ENCODE data around the gene EMP1.

EMP1 gene

GRCh38 chr12:13227191-13227590 is 30.7 kb downstream of the EMP1 start:
- TF ChIP-seq POU2F2 (IDR thresholded peaks at IDR 0.05; ENCODE audit: low read depth, low read length) (no peak), POLR2AphosphoS5 (IDR thresholded peaks at IDR 0.05; ENCODE audit: low read depth, low read length) (no peak), PAX5 (IDR thresholded peaks at IDR 0.05; ENCODE audit: insufficient read depth, low read length, severe bottlenecking) (no peak), SPI1 (IDR thresholded peaks at IDR 0.05; ENCODE audit: low read depth, low read length) (no peak), POLR2A (IDR thresholded peaks at IDR 0.05; ENCODE audit: low read depth, low read length) (no peak), TAF1 (IDR thresholded peaks at IDR 0.05; ENCODE audit: low read depth, low read length) (no peak)
- DNase-seq (ENCODE audit: insufficient read length, low spot score) = no peak
- no peak for FAIRE-seq

- TF ChIP-seq TAF1 (IDR thresholded peaks at IDR 0.05; ENCODE audit: low read depth, low read length) (no peak), SPI1 (IDR thresholded peaks at IDR 0.05; ENCODE audit: low read depth, low read length) (no peak), POLR2A (IDR thresholded peaks at IDR 0.05; ENCODE audit: low read depth, low read length) (no peak), POU2F2 (IDR thresholded peaks at IDR 0.05; ENCODE audit: low read depth, low read length) (no peak), PAX5 (IDR thresholded peaks at IDR 0.05; ENCODE audit: insufficient read depth, low read length, severe bottlenecking) (no peak), POLR2AphosphoS5 (IDR thresholded peaks at IDR 0.05; ENCODE audit: low read depth, low read length) (no peak)
- FAIRE-seq (no peak), DNase-seq (ENCODE audit: insufficient read length, low spot score) (no peak)
These were observed 32.1 kb downstream of the EMP1 start for GRCh38 chr12:13228579-13228978.

- FAIRE-seq (no peak), DNase-seq (ENCODE audit: insufficient read length, low spot score) (no peak)
- TF ChIP-seq POU2F2 (IDR thresholded peaks at IDR 0.05; ENCODE audit: low read depth, low read length) (no peak), POLR2A (IDR thresholded peaks at IDR 0.05; ENCODE audit: low read depth, low read length) (no peak), PAX5 (IDR thresholded peaks at IDR 0.05; ENCODE audit: insufficient read depth, low read length, severe bottlenecking) (no peak), SPI1 (IDR thresholded peaks at IDR 0.05; ENCODE audit: low read depth, low read length) (no peak), TAF1 (IDR thresholded peaks at IDR 0.05; ENCODE audit: low read depth, low read length) (no peak), POLR2AphosphoS5 (IDR thresholded peaks at IDR 0.05; ENCODE audit: low read depth, low read length) (no peak)
These were observed 33.0 kb downstream of the EMP1 start for GRCh38 chr12:13229504-13229903.

- FAIRE-seq = no peak
- no peak for TF ChIP-seq POU2F2 (IDR thresholded peaks at IDR 0.05; ENCODE audit: low read depth, low read length)
- TF ChIP-seq SPI1 (IDR thresholded peaks at IDR 0.05; ENCODE audit: low read depth, low read length) = no peak
- TF ChIP-seq POLR2A (IDR thresholded peaks at IDR 0.05; ENCODE audit: low read depth, low read length) = no peak
- no peak for TF ChIP-seq TAF1 (IDR thresholded peaks at IDR 0.05; ENCODE audit: low read depth, low read length)
- TF ChIP-seq PAX5 (IDR thresholded peaks at IDR 0.05; ENCODE audit: insufficient read depth, low read length, severe bottlenecking) = no peak
- no peak for TF ChIP-seq POLR2AphosphoS5 (IDR thresholded peaks at IDR 0.05; ENCODE audit: low read depth, low read length)
- DNase-seq (ENCODE audit: insufficient read length, low spot score) = no peak
These were observed 34.0 kb downstream of the EMP1 start for GRCh38 chr12:13230500-13230899.

GRCh38 chr12:13233830-13234641 is 37.5 kb downstream of the EMP1 start:
- no peak for TF ChIP-seq PAX5 (IDR thresholded peaks at IDR 0.05; ENCODE audit: insufficient read depth, low read length, severe bottlenecking)
- TF ChIP-seq POLR2A (IDR thresholded peaks at IDR 0.05; ENCODE audit: low read depth, low read length) = no peak
- no peak for TF ChIP-seq POLR2AphosphoS5 (IDR thresholded peaks at IDR 0.05; ENCODE audit: low read depth, low read length)
- no peak for TF ChIP-seq SPI1 (IDR thresholded peaks at IDR 0.05; ENCODE audit: low read depth, low read length)
- no peak for DNase-seq (ENCODE audit: insufficient read length, low spot score)
- FAIRE-seq = no peak

- TF ChIP-seq PAX5 (IDR thresholded peaks at IDR 0.05; ENCODE audit: insufficient read depth, low read length, severe bottlenecking) (no peak), POLR2A (IDR thresholded peaks at IDR 0.05; ENCODE audit: low read depth, low read length) (no peak), POU2F2 (IDR thresholded peaks at IDR 0.05; ENCODE audit: low read depth, low read length) (no peak), SPI1 (IDR thresholded peaks at IDR 0.05; ENCODE audit: low read depth, low read length) (no peak)
- no peak for DNase-seq (ENCODE audit: insufficient read length, low spot score)
- no peak for FAIRE-seq
These were observed 41.7 kb downstream of the EMP1 start for GRCh38 chr12:13238204-13238603.

GRCh38 chr12:13241833-13242488 is 45.4 kb downstream of the EMP1 start:
- DNase-seq (ENCODE audit: insufficient read length, low spot score) (no peak), FAIRE-seq (no peak)
- TF ChIP-seq PAX5 (IDR thresholded peaks at IDR 0.05; ENCODE audit: insufficient read depth, low read length, severe bottlenecking) (no peak), POU2F2 (IDR thresholded peaks at IDR 0.05; ENCODE audit: low read depth, low read length) (no peak), POLR2AphosphoS5 (IDR thresholded peaks at IDR 0.05; ENCODE audit: low read depth, low read length) (no peak), POLR2A (IDR thresholded peaks at IDR 0.05; ENCODE audit: low read depth, low read length) (no peak), SPI1 (IDR thresholded peaks at IDR 0.05; ENCODE audit: low read depth, low read length) (no peak), TAF1 (IDR thresholded peaks at IDR 0.05; ENCODE audit: low read depth, low read length) (no peak)

- TF ChIP-seq POLR2AphosphoS5 (IDR thresholded peaks at IDR 0.05; ENCODE audit: low read depth, low read length) (no peak), PAX5 (IDR thresholded peaks at IDR 0.05; ENCODE audit: insufficient read depth, low read length, severe bottlenecking) (no peak), SPI1 (IDR thresholded peaks at IDR 0.05; ENCODE audit: low read depth, low read length) (no peak), TAF1 (IDR thresholded peaks at IDR 0.05; ENCODE audit: low read depth, low read length) (no peak)
- DNase-seq (ENCODE audit: insufficient read length, low spot score) (no peak), FAIRE-seq (no peak)
These were observed 46.4 kb downstream of the EMP1 start for GRCh38 chr12:13242936-13243335.

- DNase-seq (ENCODE audit: insufficient read length, low spot score) (no peak), FAIRE-seq (no peak)
- TF ChIP-seq SPI1 (IDR thresholded peaks at IDR 0.05; ENCODE audit: low read depth, low read length) = no peak
- no peak for TF ChIP-seq TAF1 (IDR thresholded peaks at IDR 0.05; ENCODE audit: low read depth, low read length)
These were observed 47.1 kb downstream of the EMP1 start for GRCh38 chr12:13243516-13244070.

Data from GM12891 (cell line).